Lung (tissue), 12 donors: ENCODE results near the gene TBC1D1. TPM values are rescaled to one million over a fixed set of nuclear protein-coding genes. Genes with fewer than 3 reads are reported as not detected.
A peak's percentile ranks its signal among the peaks of the same experiment; 100 is the strongest.

Experiments
- ATAC-seq: fragments of 200-7000 bp; cut with Tn5 transposase; one replicate; pipeline ENCODE4 v1.9.1; 2020; ENCODE audit warnings: moderate number of reproducible peaks; ENCODE audit not compliant: insufficient read depth, low FRiP score
- DNase-seq, 3 donors: peaks; one replicate each; pipeline ENCODE4 v3.0.0-alpha.2; 2013 to 2017
- H3K27ac ChIP-seq, 2 donors: one replicate each; pipeline ENCODE4 v1.5.1; 2013; ENCODE audit warnings: mild to moderate bottlenecking in 2 of 2, moderate library complexity in 2 of 2, control low read depth in 1 of 2, inconsistent platforms in 1 of 2, low read depth in 1 of 2, low read length in 1 of 2
- H3K27me3 ChIP-seq, 3 donors: one replicate each; pipeline ENCODE4 v1.5.1; 2013; ENCODE audit warnings: low read length in 2 of 3; ENCODE audit not compliant: control insufficient read depth in 3 of 3, insufficient read depth in 3 of 3
- H3K36me3 ChIP-seq, 4 donors: one replicate each; pipeline ENCODE4 v1.5.1; 2013; ENCODE audit warnings: low read length in 4 of 4, mild to moderate bottlenecking in 1 of 4, moderate library complexity in 1 of 4; ENCODE audit not compliant: control insufficient read depth in 4 of 4, insufficient read depth in 4 of 4
- H3K4me1 ChIP-seq, 5 donors: one replicate each; pipeline ENCODE4 v1.5.1; 2013; ENCODE audit warnings: low read length in 5 of 5, mild to moderate bottlenecking in 2 of 5, moderate library complexity in 1 of 5; ENCODE audit not compliant: control insufficient read depth in 5 of 5, insufficient read depth in 5 of 5
- H3K4me3 ChIP-seq: one replicate; pipeline ENCODE4 v1.5.1; 2013; ENCODE audit warnings: mild to moderate bottlenecking, control low read depth, moderate library complexity
- H3K9ac ChIP-seq, 2 donors: one replicate each; pipeline ENCODE4 v1.5.1; 2013; ENCODE audit warnings: low read length in 2 of 2, control low read depth in 1 of 2; ENCODE audit not compliant: insufficient read depth in 1 of 2
- H3K9me3 ChIP-seq, 4 donors: one replicate each; pipeline ENCODE4 v1.5.1; 2013; ENCODE audit warnings: low read length in 3 of 4, mild to moderate bottlenecking in 1 of 4, moderate library complexity in 1 of 4; ENCODE audit not compliant: control insufficient read depth in 4 of 4, insufficient read depth in 3 of 4
- CTCF ChIP-seq: IDR thresholded peaks from 2 replicates; pipeline ENCODE4 v1.5.1; 2012; ENCODE audit warnings: mild to moderate bottlenecking; ENCODE audit errors: control extremely low read depth, extremely low read depth
- WGBS, 2 donors: extraction: QIAGEN DNeasy Blood & Tissue Kit; methylation state at CpG; one replicate each; pipeline ENCODE4 v1.1.7; 2013; 5-methylcytosine and 5-hydroxymethylcytosine counted together
- polyA plus RNA-seq, 2 donors: library from polyadenylated mRNA; stranded (reverse); fragments of 200-250 nt; gene quantifications; one replicate each; pipeline ENCODE4 v1.2.1, GENCODE V29; 2013
- total RNA-seq, 2 donors: library from RNA; depleted of rRNA in 1 of 2; stranded (reverse); fragments of >200 nt in 1 of 2; gene quantifications; one replicate each; pipeline ENCODE4 v1.2.1, GENCODE V29; 2014 to 2021
- donor health status: control.
- donor health status: control.
- donor health status: Bipolar disorder and iron deficiency.
- donor health status: healthy.
- donor health status: DM: yes; HTN: yes; CAD: no.

TBC1D1 gene
- total and polyA plus RNA-seq, 4 donors = 23.6 to 71.1 (median 43.9) TPM

DNA sequence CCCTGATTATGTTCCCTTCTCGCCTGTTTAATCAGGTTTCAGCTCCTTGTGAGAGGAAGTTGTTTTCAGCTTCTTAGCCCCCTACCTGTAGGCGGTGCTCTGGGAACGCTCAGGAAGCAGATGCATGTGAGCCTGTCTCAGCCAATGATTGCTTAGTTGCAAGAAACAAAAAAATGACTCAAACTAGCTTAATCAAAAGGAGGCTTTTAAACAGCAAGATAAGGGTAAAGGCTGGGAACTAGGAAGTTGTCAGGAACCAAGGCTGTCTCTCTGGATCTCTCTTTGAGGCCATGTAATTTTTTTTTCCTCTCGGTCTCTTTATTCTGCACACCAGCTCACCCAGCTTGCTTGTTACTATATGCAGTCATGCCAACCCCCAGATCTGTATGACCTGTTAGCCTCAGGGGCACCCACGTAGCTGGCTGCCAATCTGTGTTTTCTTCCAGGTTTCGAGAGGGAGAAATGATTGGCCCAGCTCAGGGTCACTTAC, 178.4 kb downstream of the TBC1D1 start:
- Histone ChIP-seq H3K4me1 (peaks cover 1 to 15% (median 11%) of the 10 kb centered on the region in 5 donors), H3K4me3 (no peak overlapping the region), H3K27ac (no peak overlapping the region), H3K9ac (peak overlapping the region in 1 of 2 donors; percentile 24), H3K9me3 (no peaks in the 10 kb centered on the region), H3K36me3 (peaks cover 0 to 13% (median 9%) of the 10 kb centered on the region in 4 donors), H3K27me3 (no peaks in the 10 kb centered on the region)
- ATAC-seq (peak; percentile 75), DNase-seq (peak; percentile 66 to 85 (median 78))
- 50 to 61% methylated on average over 6 of the region's 6 CpGs for WGBS, 2 donors
- TF ChIP-seq CTCF = no peak

DNA sequence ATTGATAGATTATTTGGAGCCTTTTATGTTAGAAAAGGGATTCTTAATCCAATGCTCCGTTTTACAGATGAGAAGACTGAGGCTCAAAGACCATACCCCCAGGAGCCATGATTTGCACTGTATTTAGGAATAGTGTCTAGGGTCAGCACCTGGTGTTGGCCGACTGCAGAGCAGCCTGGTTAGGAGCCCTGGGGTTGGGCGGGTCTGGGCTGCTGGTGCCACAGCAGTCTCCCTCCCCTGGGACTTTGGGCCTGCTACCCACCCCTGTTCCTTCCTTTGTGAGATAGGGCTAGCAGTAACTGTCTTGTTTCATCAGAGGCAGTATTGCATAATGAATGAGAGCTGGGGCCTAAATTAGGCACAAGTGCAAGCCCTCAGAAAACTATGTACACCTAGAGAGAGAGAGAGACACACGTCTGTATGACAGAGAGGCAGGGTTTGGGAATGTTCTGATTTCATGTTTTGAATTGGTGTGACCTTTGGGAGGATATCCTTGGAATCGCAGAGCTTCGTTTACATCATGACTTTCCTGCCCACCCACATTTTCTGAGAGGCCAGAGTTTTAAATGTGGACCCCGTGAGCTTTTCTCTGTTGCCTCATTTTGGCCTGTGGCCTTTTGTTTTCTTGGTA, 181.0 kb downstream of the TBC1D1 start:
- peaks cover 3 to 20% (median 11%) of the 10 kb centered on the region in 5 donors for H3K4me1 ChIP-seq
- ATAC-seq (no peak), DNase-seq (peak in 2 of 3 donors; percentile 40 to 52)
- 32 to 39% methylated on average over 7 of the region's 7 CpGs for WGBS, 2 donors
- peak overlapping the region; percentile 5 to 55 for H3K27ac ChIP-seq
- H3K9ac ChIP-seq = no peak overlapping the region
- no peak for TF ChIP-seq CTCF
- no peak overlapping the region for H3K4me3 ChIP-seq
- no peaks in the 10 kb centered on the region for H3K9me3 ChIP-seq
- H3K36me3 ChIP-seq = peaks cover 0 to 15% (median 8%) of the 10 kb centered on the region in 4 donors
- H3K27me3 ChIP-seq = no peaks in the 10 kb centered on the region

DNA sequence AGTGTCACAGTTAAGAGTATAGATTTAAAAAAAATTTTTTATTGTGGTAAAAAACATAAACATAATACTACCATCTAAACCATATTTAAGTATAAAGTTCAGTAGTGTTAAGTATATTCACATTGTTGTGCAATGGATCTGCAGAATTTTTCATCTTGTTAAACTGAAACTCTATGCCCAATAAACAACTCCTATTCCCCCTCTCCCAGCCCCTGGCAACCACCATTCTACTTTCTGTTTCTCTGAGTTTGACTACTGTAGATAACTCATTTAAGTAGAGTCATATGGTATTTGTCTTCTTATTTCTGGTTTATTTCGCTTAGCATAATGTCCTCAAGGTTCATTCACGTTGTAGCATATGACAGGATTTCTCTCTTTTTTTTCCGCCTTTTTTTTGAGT, 181.7 kb downstream of the TBC1D1 start:
- Histone ChIP-seq H3K9me3 (no peaks in the 10 kb centered on the region), H3K27ac (peak overlapping the region in 1 of 2 donors; percentile 55), H3K9ac (peak overlapping the region in 1 of 2 donors; percentile 11), H3K27me3 (no peaks in the 10 kb centered on the region), H3K4me1 (peaks cover 3 to 20% (median 11%) of the 10 kb centered on the region in 5 donors), H3K4me3 (no peak overlapping the region), H3K36me3 (peaks cover 0 to 17% (median 7%) of the 10 kb centered on the region in 4 donors)
- WGBS, 2 donors = 90 to 98% methylated on average over 3 of the region's 3 CpGs
- no peak for TF ChIP-seq CTCF
- ATAC-seq = no peak
- DNase-seq = peak in 1 of 3 donors; percentile 63
